ENCODE data around the gene CORIN.
"Not testable (repeated sequence)": the region's sequence is repeated elsewhere in the genome, so short reads cannot be mapped to it uniquely, and the experiment has no call there.

The CORIN gene

GRCh38 chr4:47774079-47774478 is 63.8 kb downstream of the CORIN start:
- no peak for TF ChIP-seq CTCF (IDR thresholded peaks at IDR 0.05; ENCODE audit: low read depth, low read length)

DNA sequence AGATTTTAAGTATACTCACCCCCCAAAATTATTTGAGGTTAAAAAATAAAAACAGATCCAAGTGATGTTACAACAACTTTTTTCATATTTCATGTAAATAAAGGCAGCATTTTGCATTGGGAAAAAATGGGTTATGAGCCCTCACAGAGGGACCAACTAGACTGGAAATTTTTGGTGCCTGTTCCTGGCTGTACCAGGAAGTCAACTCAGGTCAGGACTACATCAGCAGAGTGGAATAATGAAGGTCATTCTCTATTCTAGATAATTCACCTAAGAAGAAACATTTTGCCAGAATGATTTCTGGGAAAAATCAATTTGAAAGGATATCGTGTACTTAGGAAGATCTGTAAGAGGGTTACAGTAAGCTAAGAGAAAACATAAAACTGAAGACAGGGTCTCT is 66.8 kb downstream of the CORIN start:
- no peak for DNase-seq (ENCODE audit: low read depth, low spot score)
- H3K4me3 ChIP-seq (ENCODE audit: low read depth, low read length): no peak overlapping the region
- no peak for TF ChIP-seq CTCF (IDR thresholded peaks at IDR 0.05; ENCODE audit: low read depth, low read length)
- in situ Hi-C loops (cut with HindIII; ENCODE audit: low sequenced_read_pairs): no loop called here

More at GRCh38 chr4:47774079-47774478, 63.8 kb downstream of the CORIN start:
- no peak for DNase-seq (ENCODE audit: low read depth, low spot score)
- in situ Hi-C loops (cut with HindIII; ENCODE audit: low sequenced_read_pairs): no loop called here
- H3K4me3 ChIP-seq (ENCODE audit: low read depth, low read length): no peak overlapping the region

DNA sequence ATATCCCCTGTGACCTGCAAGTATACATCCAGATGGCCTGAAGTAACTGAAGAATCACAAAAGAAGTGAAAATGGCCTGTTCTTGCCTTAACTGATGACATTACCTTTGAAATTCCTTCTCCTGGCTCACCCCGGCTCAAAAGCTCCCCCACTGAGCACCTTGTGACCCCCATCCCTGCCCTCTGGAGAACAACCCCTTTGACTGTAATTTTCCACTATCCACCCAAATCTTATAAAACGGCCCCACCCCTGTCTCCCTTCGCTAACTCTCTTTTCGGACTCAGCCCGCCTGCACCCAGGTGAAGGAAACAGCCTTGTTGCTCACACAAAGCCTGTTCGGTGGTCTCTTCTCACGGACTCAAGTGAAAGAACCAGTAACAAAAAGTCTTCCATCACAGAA is 69.9 kb downstream of the CORIN start:
- in situ Hi-C loops (cut with HindIII; ENCODE audit: low sequenced_read_pairs); H3K4me3 ChIP-seq (ENCODE audit: low read depth, low read length); DNase-seq (ENCODE audit: low read depth, low spot score): not testable (repeated sequence)

DNA sequence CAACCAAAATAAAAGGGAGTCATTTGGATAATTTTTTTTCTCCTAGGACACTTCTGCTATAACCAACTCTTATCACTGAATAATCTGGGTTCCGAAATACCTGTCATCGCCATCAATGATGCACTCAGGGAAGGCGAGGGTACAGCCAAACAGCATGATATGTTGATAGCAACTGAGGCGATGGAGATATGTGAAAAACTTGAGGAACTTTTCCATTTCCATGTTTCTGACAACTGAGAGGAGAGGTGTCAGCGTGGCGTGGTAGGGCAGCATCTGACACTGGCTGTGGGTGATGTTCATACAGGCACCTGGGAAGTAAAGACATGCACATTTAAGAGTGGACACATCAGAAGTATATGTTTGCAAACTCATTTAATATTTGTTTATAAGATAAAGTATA is 74.6 kb downstream of the CORIN start:
- no peak overlapping the region for H3K4me3 ChIP-seq (ENCODE audit: low read depth, low read length)
- TF ChIP-seq CTCF (IDR thresholded peaks at IDR 0.05; ENCODE audit: low read depth, low read length): no peak
- in situ Hi-C loops (cut with HindIII; ENCODE audit: low sequenced_read_pairs): no loop called here
- no peak for DNase-seq (ENCODE audit: low read depth, low spot score)

DNA sequence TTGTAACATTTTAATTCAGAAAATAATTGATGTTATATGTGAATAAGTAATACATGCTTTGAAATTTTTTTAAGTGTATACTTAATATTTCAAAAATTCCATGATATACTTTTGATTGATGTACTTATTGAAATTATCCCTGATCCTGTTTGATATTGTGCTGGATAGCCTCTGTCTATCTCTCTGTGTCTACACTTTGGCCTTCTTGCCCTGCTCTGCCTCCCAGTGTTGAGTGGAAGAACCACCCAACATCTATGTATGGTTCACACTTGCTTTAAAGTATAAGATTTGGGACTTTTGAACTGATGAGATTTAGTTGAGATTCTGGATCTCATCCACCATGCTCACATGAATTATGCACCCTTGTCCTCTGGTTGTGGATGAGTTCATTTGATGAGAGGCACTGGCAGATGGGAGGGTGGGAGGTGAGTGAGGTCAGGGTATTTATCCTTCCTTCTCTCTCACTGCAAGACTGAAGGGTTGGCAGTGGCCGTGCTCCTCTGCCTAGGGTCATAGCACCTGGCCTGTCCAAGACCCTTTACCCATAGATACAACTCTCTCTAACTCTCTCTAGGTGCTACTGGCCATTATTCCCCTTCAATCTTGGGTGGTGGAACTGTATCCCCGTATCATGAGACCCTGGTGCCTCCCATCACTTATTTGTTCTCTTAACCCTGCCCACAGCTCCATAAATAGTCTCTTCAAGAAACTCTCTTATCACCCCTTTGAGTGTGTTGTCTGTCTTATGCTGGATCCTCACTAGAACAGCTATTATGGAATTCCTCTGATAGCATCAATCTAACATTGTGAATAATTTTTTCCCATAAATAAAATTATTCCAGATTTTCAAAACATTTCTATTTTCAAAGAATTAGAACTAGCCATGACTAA is 75.2 kb downstream of the CORIN start:
- no peak for DNase-seq (ENCODE audit: low read depth, low spot score)
- in situ Hi-C loops (cut with HindIII; ENCODE audit: low sequenced_read_pairs): no loop called here
- no peak overlapping the region for H3K4me3 ChIP-seq (ENCODE audit: low read depth, low read length)
- no peak for TF ChIP-seq CTCF (IDR thresholded peaks at IDR 0.05; ENCODE audit: low read depth, low read length)

DNA sequence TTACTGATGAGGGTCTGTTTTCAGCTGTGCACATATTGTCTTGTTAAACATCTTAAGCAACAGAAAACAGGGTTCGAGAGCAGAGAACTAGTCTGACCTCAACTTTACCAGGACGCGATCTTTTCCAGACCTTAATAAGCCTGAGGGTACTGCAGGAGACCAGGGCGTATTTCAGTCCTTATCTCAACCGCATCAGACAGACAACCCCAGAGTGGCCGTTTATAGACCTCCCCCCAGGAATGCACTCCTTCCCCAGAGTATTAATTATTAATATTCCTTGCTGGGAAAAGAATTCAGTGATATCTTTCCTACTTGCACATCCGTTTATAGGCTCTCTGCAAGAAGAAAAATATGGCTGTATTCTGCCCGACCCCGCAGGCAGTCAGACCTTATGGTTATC is 84.6 kb downstream of the CORIN start:
- H3K4me3 ChIP-seq (ENCODE audit: low read depth, low read length); DNase-seq (ENCODE audit: low read depth, low spot score); in situ Hi-C loops (cut with HindIII; ENCODE audit: low sequenced_read_pairs): not testable (repeated sequence)

GRCh38 chr4:47752214-47752613 is 85.7 kb downstream of the CORIN start:
- no peak for DNase-seq (ENCODE audit: low read depth, low spot score)
- in situ Hi-C loops (cut with HindIII; ENCODE audit: low sequenced_read_pairs): no loop called here

More at GRCh38 chr4:47752214-47752613, 85.7 kb downstream of the CORIN start:
- TF ChIP-seq CTCF (IDR thresholded peaks at IDR 0.05; ENCODE audit: low read depth, low read length): no peak
- H3K4me3 ChIP-seq (ENCODE audit: low read depth, low read length): no peak overlapping the region
